ENCODE measurements around the gene AHDC1. TPM values are rescaled to one million over a fixed set of nuclear protein-coding genes. Genes with fewer than 3 reads are reported as not detected.

Gene AHDC1
- total RNA-seq, 1 experiment from 2014 or later: 40.4 TPM

GRCh38 chr1:27489501-27489972 is 114.4 kb downstream of the AHDC1 start:
- DNase-seq (ENCODE audit: low read depth): peak; percentile 44

GRCh38 chr1:27487966-27488884 is 115.7 kb downstream of the AHDC1 start:
- peak; percentile 58 for DNase-seq (ENCODE audit: low read depth)

GRCh38 chr1:27485363-27485762 is 118.6 kb downstream of the AHDC1 start:
- DNase-seq (ENCODE audit: low read depth): no peak

Other genes starting within 250 kb of the AHDC1 start
- 36.9 and 37.0 TPM in 2 replicates for gene MAP3K6, start 237.2 kb downstream of the AHDC1 start, total RNA-seq (2014; rRNA removed)
- gene FCN3, start 229.3 kb downstream of the AHDC1 start, total RNA-seq (2014; rRNA removed): not detected in 2 replicates
- not detected in 2 replicates for gene CD164L2, start 220.8 kb downstream of the AHDC1 start, total RNA-seq (2014; rRNA removed)
- 8.1 and 8.7 TPM in 2 replicates for gene GPR3, start 211.5 kb downstream of the AHDC1 start, total RNA-seq (2014; rRNA removed)
- gene WASF2, start 114.0 kb downstream of the AHDC1 start, total RNA-seq (2014; rRNA removed): 21.2 and 31.0 TPM in 2 replicates
- gene FGR, start 31.0 kb upstream of the AHDC1 start, total RNA-seq (2014; rRNA removed): not detected in 2 replicates
- 120 and 231 TPM in 2 replicates for gene IFI6, start 68.0 kb upstream of the AHDC1 start, total RNA-seq (2014; rRNA removed)
- gene FAM76A, start 121.8 kb upstream of the AHDC1 start, total RNA-seq (2014; rRNA removed): 11.5 and 15.1 TPM in 2 replicates
- gene STX12, start 169.1 kb upstream of the AHDC1 start, total RNA-seq (2014; rRNA removed): 41.4 and 44.9 TPM in 2 replicates
- 50.3 and 57.8 TPM in 2 replicates for gene PPP1R8, start 226.6 kb upstream of the AHDC1 start, total RNA-seq (2014; rRNA removed)